Measurements from ENCODE around the gene KRT1.

DNA sequence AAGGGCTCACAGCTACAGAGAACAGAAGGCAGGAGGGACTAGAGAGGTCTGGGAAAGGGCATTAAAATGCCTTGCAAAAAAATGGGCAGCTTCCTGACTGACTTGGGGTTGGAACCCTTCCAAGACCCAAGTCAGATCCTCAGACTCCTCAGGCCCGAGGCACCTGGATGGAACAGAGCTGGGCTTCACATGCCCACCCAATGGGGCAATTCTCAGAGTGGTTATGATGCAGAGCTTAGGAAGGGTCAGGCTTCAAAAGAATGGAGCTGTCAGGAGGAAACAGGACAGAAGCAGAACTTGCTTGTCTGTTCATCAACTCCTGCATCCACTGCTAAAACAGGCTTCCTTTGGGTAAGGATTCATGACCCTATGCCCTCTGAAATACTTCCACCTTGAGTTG, 9.7 kb upstream of the KRT1 start:
- TF ChIP-seq, protein P1, sequence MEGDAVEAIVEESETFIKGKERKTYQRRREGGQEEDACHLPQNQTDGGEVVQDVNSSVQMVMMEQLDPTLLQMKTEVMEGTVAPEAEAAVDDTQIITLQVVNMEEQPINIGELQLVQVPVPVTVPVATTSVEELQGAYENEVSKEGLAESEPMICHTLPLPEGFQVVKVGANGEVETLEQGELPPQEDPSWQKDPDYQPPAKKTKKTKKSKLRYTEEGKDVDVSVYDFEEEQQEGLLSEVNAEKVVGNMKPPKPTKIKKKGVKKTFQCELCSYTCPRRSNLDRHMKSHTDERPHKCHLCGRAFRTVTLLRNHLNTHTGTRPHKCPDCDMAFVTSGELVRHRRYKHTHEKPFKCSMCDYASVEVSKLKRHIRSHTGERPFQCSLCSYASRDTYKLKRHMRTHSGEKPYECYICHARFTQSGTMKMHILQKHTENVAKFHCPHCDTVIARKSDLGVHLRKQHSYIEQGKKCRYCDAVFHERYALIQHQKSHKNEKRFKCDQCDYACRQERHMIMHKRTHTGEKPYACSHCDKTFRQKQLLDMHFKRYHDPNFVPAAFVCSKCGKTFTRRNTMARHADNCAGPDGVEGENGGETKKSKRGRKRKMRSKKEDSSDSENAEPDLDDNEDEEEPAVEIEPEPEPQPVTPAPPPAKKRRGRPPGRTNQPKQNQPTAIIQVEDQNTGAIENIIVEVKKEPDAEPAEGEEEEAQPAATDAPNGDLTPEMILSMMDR (IDR thresholded peaks at IDR 0.05; ENCODE audit: poor library complexity, severe bottlenecking), result no peak
- TF ChIP-seq, protein P2, sequence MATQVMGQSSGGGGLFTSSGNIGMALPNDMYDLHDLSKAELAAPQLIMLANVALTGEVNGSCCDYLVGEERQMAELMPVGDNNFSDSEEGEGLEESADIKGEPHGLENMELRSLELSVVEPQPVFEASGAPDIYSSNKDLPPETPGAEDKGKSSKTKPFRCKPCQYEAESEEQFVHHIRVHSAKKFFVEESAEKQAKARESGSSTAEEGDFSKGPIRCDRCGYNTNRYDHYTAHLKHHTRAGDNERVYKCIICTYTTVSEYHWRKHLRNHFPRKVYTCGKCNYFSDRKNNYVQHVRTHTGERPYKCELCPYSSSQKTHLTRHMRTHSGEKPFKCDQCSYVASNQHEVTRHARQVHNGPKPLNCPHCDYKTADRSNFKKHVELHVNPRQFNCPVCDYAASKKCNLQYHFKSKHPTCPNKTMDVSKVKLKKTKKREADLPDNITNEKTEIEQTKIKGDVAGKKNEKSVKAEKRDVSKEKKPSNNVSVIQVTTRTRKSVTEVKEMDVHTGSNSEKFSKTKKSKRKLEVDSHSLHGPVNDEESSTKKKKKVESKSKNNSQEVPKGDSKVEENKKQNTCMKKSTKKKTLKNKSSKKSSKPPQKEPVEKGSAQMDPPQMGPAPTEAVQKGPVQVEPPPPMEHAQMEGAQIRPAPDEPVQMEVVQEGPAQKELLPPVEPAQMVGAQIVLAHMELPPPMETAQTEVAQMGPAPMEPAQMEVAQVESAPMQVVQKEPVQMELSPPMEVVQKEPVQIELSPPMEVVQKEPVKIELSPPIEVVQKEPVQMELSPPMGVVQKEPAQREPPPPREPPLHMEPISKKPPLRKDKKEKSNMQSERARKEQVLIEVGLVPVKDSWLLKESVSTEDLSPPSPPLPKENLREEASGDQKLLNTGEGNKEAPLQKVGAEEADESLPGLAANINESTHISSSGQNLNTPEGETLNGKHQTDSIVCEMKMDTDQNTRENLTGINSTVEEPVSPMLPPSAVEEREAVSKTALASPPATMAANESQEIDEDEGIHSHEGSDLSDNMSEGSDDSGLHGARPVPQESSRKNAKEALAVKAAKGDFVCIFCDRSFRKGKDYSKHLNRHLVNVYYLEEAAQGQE (IDR thresholded peaks at IDR 0.05; ENCODE audit: borderline replicate concordance), result no peak
- no peak for TF ChIP-seq RAD21 (conservative IDR thresholded peaks at IDR 0.05)
- no peak for TF ChIP-seq TAF1 (IDR thresholded peaks at IDR 0.05; ENCODE audit: low read depth)
- TF ChIP-seq POLR2AphosphoS5 (IDR thresholded peaks at IDR 0.05), result no peak
- no peak for TF ChIP-seq EZH2 (IDR thresholded peaks at IDR 0.05; ENCODE audit: borderline replicate concordance, insufficient read depth, low read length, poor library complexity, severe bottlenecking)
- no peak for TF ChIP-seq MXI1 (conservative IDR thresholded peaks at IDR 0.05; ENCODE audit: poor library complexity, severe bottlenecking)
- no peak for TF ChIP-seq SMC3 (conservative IDR thresholded peaks at IDR 0.05; ENCODE audit: poor library complexity)
- TF ChIP-seq EP300 (conservative IDR thresholded peaks at IDR 0.05; ENCODE audit: poor library complexity, severe bottlenecking), result no peak

Data from neural cell (in vitro differentiated cells).